SK-N-SH (cell line): ENCODE data around the gene HAUS5. TPM values are rescaled to one million over a fixed set of nuclear protein-coding genes. Genes with fewer than 3 reads are reported as not detected.

Experiments
- CTCF ChIA-PET: fragments of 300-600, 350-600 bp; formaldehyde crosslinking; extraction: SDS; loops from one replicate; lab custom pipeline; 2021; lab: Yijun Ruan, JAX
- POLR2A ChIA-PET: fragments of 350-600 bp; sonication (Branson Sonifier 250); formaldehyde crosslinking; extraction: SDS; loops from one replicate; lab custom pipeline; 2020; ENCODE audit warnings: antibody characterized with exemption, inconsistent platforms; lab: Yijun Ruan, JAX
- DNase-seq: peaks from one replicate; pipeline ENCODE4 v3.0.0; 2012
- H2AFZ ChIP-seq: fragments of 200-600 bp; sonication (generic); 2 replicates; pipeline ENCODE4 v1.8.1; 2016; ENCODE audit warnings: antibody characterized with exemption, mild to moderate bottlenecking, low read depth
- H3F3A ChIP-seq: fragments of 200-600 bp; sonication (generic); replicated peaks from 2 replicates; pipeline ENCODE3; 2016; ENCODE audit warnings: antibody characterized with exemption, mild to moderate bottlenecking; ENCODE audit not compliant: insufficient read depth
- H3K27ac ChIP-seq, 2 experiments: fragments of 200-500 bp in 1 of 2; fragments of 200-600 bp in 1 of 2; sonication (Bioruptor generic) in 1 of 2; sonication (generic), shearing (Covaris generic) in 1 of 2; 2 replicates each; pipeline versions ENCODE4 v1.5.1 to v1.6.1; 2014 to 2016; ENCODE audit warnings: low read depth in 2 of 2, inconsistent platforms in 1 of 2, low read length in 1 of 2, mild to moderate bottlenecking in 1 of 2, mixed read lengths in 1 of 2
- H3K27me3 ChIP-seq: fragments of 200-600 bp; sonication (generic), shearing (Covaris generic); 2 replicates; pipeline ENCODE4 v1.6.1; 2016; ENCODE audit warnings: mixed run types; ENCODE audit not compliant: insufficient read depth
- H3K36me3 ChIP-seq, 2 experiments: fragments of 200-500 bp in 1 of 2; fragments of 200-600 bp in 1 of 2; sonication (Bioruptor generic) in 1 of 2; sonication (generic) in 1 of 2; replicated peaks in 1 of 2; 2 replicates each; pipeline versions ENCODE3 to v1.5.1; 2014 to 2016; ENCODE audit warnings: low read length in 1 of 2, mild to moderate bottlenecking in 1 of 2; ENCODE audit not compliant: insufficient read depth in 2 of 2, control insufficient read depth in 1 of 2
- H3K4me1 ChIP-seq, 2 experiments: fragments of 200-500 bp in 1 of 2; fragments of 200-600 bp in 1 of 2; sonication (Bioruptor generic) in 1 of 2; sonication (generic), shearing (Covaris generic) in 1 of 2; 2 replicates each; pipeline versions ENCODE4 v1.5.1 to v1.6.1; 2014 to 2016; ENCODE audit warnings: low read depth in 1 of 2, low read length in 1 of 2, mixed run types in 1 of 2; ENCODE audit not compliant: insufficient read depth in 2 of 2, control insufficient read depth in 1 of 2
- H3K4me2 ChIP-seq: fragments of 200-600 bp; sonication (generic), shearing (Covaris generic); 2 replicates; pipeline ENCODE4 v1.6.1; 2017; ENCODE audit warnings: mixed run types
- H3K4me3 ChIP-seq, 2 experiments: fragments of 200-500 bp in 1 of 2; fragments of 200-600 bp in 1 of 2; sonication (Bioruptor generic) in 1 of 2; sonication (generic), shearing (Covaris generic) in 1 of 2; 2 replicates each; pipeline versions ENCODE4 v1.5.1 to v1.8.1; 2014 to 2016; ENCODE audit warnings: low read depth in 2 of 2, inconsistent platforms in 1 of 2, low read length in 1 of 2, mild to moderate bottlenecking in 1 of 2, mixed read lengths in 1 of 2, moderate library complexity in 1 of 2
- H3K79me2 ChIP-seq: fragments of 200-600 bp; sonication (generic); 2 replicates; pipeline ENCODE4 v1.8.1; 2017; ENCODE audit warnings: mild to moderate bottlenecking; ENCODE audit not compliant: insufficient read depth
- H3K9ac ChIP-seq: fragments of 200-600 bp; sonication (generic); 2 replicates; pipeline ENCODE4 v1.6.1; 2017; ENCODE audit warnings: mixed run types
- H3K9me2 ChIP-seq: fragments of 200-600 bp; sonication (generic); 2 replicates; pipeline ENCODE4 v1.6.1; 2017; ENCODE audit warnings: mixed run types
- H3K9me3 ChIP-seq: fragments of 200-600 bp; sonication (generic); 2 replicates; pipeline ENCODE4 v1.6.1; 2017; ENCODE audit warnings: mixed run types, mild to moderate bottlenecking, moderate library complexity
- H4K20me1 ChIP-seq: fragments of 200-600 bp; sonication (generic); 2 replicates; pipeline ENCODE4 v1.6.1; 2017; ENCODE audit warnings: mild to moderate bottlenecking, mixed run types; ENCODE audit not compliant: insufficient read depth
- FOSL2 ChIP-seq: IDR thresholded peaks from 2 replicates; pipeline ENCODE4 v1.4.0; 2012; ENCODE audit warnings: low read depth, mild to moderate bottlenecking, moderate library complexity, borderline replicate concordance
- GATA2 ChIP-seq: sonication (generic); formaldehyde crosslinking; IDR thresholded peaks from 2 replicates; pipeline ENCODE4 v1.5.0; 2020; ENCODE audit warnings: mild to moderate bottlenecking, missing genetic modification reagents
- IRF3 ChIP-seq: fragments of 150-350 bp; IDR thresholded peaks from 2 replicates; pipeline ENCODE4 v1.6.1; 2016; ENCODE audit warnings: mild to moderate bottlenecking, low read depth, low read length
- NFIC ChIP-seq: IDR thresholded peaks from 2 replicates; pipeline ENCODE4 v1.4.0; 2012; ENCODE audit warnings: borderline replicate concordance
- NRF1 ChIP-seq: IDR thresholded peaks from 2 replicates; pipeline ENCODE4 v1.6.1; 2012; ENCODE audit warnings: low read depth, mild to moderate bottlenecking, low read length
- RAD21 ChIP-seq: IDR thresholded peaks from 2 replicates; pipeline ENCODE4 v1.6.1; 2012; ENCODE audit warnings: mild to moderate bottlenecking, low read length
- RFX5 ChIP-seq: IDR thresholded peaks from 2 replicates; pipeline ENCODE4 v1.6.1; 2012; ENCODE audit warnings: mild to moderate bottlenecking, improper control_type of control experiment, low read length
- SIN3A ChIP-seq: IDR thresholded peaks from 2 replicates; pipeline ENCODE4 v1.6.1; 2012; ENCODE audit warnings: low read depth, mild to moderate bottlenecking, low read length, moderate library complexity, borderline replicate concordance
- TAF1 ChIP-seq: IDR thresholded peaks from 2 replicates; pipeline ENCODE4 v1.6.1; 2012; ENCODE audit warnings: low read depth, mild to moderate bottlenecking, low read length, moderate library complexity, borderline replicate concordance
- TEAD4 ChIP-seq: IDR thresholded peaks from 2 replicates; pipeline ENCODE4 v1.4.0; 2012; ENCODE audit warnings: mild to moderate bottlenecking, borderline replicate concordance; ENCODE audit not compliant: insufficient read depth
- USF2 ChIP-seq: fragments of 150-350 bp; IDR thresholded peaks from 2 replicates; pipeline ENCODE4 v1.6.1; 2017; ENCODE audit warnings: antibody characterized with exemption, low read length, low read depth, borderline replicate concordance
- YY1 ChIP-seq: IDR thresholded peaks from 2 replicates; pipeline ENCODE4 v1.4.0; 2012; ENCODE audit warnings: low read depth, mild to moderate bottlenecking
- WGBS: methylation state at CpG from one replicate; pipeline ENCODE4 v1.1.6; 2017; ENCODE audit warnings: low lambda C conversion rate; 5-methylcytosine and 5-hydroxymethylcytosine counted together
- polyA plus RNA-seq, 3 experiments: library from polyadenylated mRNA; depleted of rRNA; stranded (reverse); fragments of >200 nt; gene quantifications; 2 replicates each; pipeline ENCODE4 v1.2.3, GENCODE V29; 2012
- TF ChIP-seq, protein P1 (sequence below): IDR thresholded peaks from 2 replicates; pipeline ENCODE4 v1.4.0; 2012; ENCODE audit warnings: low read depth
- TF ChIP-seq, protein P2 (sequence below): IDR thresholded peaks from 2 replicates; pipeline ENCODE4 v1.4.0; 2012; ENCODE audit warnings: low read depth, borderline replicate concordance
- TF ChIP-seq, protein P3 (sequence below): IDR thresholded peaks from 2 replicates; pipeline ENCODE4; 2012
- TF ChIP-seq, protein P4 (sequence below): IDR thresholded peaks from 2 replicates; pipeline ENCODE4 v1.4.0; 2012; ENCODE audit warnings: low read depth, borderline replicate concordance
- TF ChIP-seq, protein P5 (sequence below): IDR thresholded peaks from 2 replicates; pipeline ENCODE4 v1.6.1; 2012; ENCODE audit warnings: mild to moderate bottlenecking, low read depth, low read length, moderate library complexity

HAUS5 gene
- polyA plus RNA-seq, 1 of the 3 experiments (the other 2 are of a cell fraction), result 7.1 TPM

- CTCF ChIA-PET, result no interaction called here
- TF ChIP-seq IRF3, result no peak
- TF ChIP-seq, protein P1, sequence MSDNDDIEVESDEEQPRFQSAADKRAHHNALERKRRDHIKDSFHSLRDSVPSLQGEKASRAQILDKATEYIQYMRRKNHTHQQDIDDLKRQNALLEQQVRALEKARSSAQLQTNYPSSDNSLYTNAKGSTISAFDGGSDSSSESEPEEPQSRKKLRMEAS, result no peak
- TF ChIP-seq NFIC, result no peak
- TF ChIP-seq, protein P2, sequence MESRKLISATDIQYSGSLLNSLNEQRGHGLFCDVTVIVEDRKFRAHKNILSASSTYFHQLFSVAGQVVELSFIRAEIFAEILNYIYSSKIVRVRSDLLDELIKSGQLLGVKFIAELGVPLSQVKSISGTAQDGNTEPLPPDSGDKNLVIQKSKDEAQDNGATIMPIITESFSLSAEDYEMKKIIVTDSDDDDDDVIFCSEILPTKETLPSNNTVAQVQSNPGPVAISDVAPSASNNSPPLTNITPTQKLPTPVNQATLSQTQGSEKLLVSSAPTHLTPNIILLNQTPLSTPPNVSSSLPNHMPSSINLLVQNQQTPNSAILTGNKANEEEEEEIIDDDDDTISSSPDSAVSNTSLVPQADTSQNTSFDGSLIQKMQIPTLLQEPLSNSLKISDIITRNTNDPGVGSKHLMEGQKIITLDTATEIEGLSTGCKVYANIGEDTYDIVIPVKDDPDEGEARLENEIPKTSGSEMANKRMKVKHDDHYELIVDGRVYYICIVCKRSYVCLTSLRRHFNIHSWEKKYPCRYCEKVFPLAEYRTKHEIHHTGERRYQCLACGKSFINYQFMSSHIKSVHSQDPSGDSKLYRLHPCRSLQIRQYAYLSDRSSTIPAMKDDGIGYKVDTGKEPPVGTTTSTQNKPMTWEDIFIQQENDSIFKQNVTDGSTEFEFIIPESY, result no peak
- no peak for TF ChIP-seq FOSL2
- no peak for TF ChIP-seq NRF1
- TF ChIP-seq GATA2, result no peak
- TF ChIP-seq RAD21, result no peak
- TF ChIP-seq, protein P3, sequence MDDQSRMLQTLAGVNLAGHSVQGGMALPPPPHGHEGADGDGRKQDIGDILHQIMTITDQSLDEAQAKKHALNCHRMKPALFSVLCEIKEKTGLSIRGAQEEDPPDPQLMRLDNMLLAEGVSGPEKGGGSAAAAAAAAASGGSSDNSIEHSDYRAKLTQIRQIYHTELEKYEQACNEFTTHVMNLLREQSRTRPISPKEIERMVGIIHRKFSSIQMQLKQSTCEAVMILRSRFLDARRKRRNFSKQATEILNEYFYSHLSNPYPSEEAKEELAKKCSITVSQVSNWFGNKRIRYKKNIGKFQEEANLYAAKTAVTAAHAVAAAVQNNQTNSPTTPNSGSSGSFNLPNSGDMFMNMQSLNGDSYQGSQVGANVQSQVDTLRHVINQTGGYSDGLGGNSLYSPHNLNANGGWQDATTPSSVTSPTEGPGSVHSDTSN, result no peak
- TF ChIP-seq TEAD4, result no peak
- no peak for TF ChIP-seq YY1
- TF ChIP-seq, protein P4, sequence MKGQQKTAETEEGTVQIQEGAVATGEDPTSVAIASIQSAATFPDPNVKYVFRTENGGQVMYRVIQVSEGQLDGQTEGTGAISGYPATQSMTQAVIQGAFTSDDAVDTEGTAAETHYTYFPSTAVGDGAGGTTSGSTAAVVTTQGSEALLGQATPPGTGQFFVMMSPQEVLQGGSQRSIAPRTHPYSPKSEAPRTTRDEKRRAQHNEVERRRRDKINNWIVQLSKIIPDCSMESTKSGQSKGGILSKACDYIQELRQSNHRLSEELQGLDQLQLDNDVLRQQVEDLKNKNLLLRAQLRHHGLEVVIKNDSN, result no peak
- no peak for TF ChIP-seq RFX5
- TF ChIP-seq SIN3A, result no peak
- TF ChIP-seq USF2, result no peak
- TF ChIP-seq TAF1, result no peak
- TF ChIP-seq, protein P5, sequence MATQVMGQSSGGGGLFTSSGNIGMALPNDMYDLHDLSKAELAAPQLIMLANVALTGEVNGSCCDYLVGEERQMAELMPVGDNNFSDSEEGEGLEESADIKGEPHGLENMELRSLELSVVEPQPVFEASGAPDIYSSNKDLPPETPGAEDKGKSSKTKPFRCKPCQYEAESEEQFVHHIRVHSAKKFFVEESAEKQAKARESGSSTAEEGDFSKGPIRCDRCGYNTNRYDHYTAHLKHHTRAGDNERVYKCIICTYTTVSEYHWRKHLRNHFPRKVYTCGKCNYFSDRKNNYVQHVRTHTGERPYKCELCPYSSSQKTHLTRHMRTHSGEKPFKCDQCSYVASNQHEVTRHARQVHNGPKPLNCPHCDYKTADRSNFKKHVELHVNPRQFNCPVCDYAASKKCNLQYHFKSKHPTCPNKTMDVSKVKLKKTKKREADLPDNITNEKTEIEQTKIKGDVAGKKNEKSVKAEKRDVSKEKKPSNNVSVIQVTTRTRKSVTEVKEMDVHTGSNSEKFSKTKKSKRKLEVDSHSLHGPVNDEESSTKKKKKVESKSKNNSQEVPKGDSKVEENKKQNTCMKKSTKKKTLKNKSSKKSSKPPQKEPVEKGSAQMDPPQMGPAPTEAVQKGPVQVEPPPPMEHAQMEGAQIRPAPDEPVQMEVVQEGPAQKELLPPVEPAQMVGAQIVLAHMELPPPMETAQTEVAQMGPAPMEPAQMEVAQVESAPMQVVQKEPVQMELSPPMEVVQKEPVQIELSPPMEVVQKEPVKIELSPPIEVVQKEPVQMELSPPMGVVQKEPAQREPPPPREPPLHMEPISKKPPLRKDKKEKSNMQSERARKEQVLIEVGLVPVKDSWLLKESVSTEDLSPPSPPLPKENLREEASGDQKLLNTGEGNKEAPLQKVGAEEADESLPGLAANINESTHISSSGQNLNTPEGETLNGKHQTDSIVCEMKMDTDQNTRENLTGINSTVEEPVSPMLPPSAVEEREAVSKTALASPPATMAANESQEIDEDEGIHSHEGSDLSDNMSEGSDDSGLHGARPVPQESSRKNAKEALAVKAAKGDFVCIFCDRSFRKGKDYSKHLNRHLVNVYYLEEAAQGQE, result no peak
- 26% methylated on average over 7 of the region's 7 CpGs for WGBS
These were observed 45.8 kb upstream of the HAUS5 start for GRCh38 chr19:35566738-35567137.

More at GRCh38 chr19:35566738-35567137, 45.8 kb upstream of the HAUS5 start:
- H3K9me3 ChIP-seq, result no peaks in the 10 kb centered on the region
- H3K27ac ChIP-seq, result no peak overlapping the region
- H3K4me2 ChIP-seq, result no peak overlapping the region
- no peaks in the 10 kb centered on the region for H3K79me2 ChIP-seq
- no peaks in the 10 kb centered on the region for H3F3A ChIP-seq
- H3K9me2 ChIP-seq, result no peaks in the 10 kb centered on the region
- H3K4me3 ChIP-seq, result no peak overlapping the region
- POLR2A ChIA-PET, result no interaction called here
- H3K27me3 ChIP-seq, result peaks cover 70% of the 10 kb centered on the region
- H4K20me1 ChIP-seq, result no peaks in the 10 kb centered on the region
- H2AFZ ChIP-seq, result no peak overlapping the region
- no peak overlapping the region for H3K9ac ChIP-seq
- no peaks in the 10 kb centered on the region for H3K4me1 ChIP-seq
- no peak for DNase-seq
- no peaks in the 10 kb centered on the region for H3K36me3 ChIP-seq
